ENCODE data around the gene DBN1.

DBN1 gene

DNA sequence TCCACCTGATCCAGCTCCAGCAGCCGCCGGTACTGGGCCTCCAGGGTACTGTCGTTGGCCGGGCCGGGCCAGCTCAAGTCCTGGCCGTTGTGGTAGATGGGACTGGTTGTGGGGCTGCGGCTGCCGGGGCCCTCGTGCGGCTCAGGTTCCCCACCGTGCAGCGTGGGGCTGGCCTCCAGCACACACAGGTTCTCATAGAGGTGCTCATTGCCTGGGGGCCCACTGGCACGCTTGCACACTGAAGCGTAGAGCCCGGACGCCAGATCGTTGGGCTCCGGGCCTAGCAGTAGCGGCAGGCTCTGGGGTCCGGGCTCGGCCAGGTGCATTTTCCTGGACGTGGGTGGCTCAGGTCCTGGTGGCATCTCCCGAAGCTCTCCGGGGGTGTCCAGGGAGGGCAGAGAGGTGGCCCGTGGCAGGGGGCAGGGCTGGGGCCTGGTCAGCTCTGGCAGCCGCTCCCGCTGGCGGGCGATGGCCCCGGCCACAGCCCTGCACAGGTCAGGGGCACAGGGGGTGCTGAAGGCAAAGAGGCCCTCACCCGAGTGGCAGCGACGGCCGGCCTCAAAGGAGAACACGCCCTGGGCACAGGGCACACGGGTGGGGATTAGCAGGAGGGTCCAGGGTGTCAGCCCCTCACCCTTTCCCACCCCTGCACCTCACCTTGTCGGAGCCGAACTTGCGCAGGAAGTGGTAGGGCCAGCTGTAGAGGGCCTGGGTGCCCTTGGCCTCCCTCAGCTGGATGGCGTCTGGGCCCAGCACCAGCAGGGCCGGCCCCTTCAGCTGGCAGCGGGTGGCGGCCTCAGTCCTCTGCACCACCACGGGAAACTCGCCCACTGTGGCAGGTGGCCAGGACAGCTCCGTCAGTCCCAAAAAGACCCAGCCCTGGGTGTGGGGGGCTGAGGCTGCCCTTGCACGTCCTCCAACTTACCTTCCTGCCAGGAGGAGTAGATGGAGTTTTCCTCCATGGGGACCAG is 30.9 kb upstream of the DBN1 start:
- no peak for DNase-seq

GRCh38 chr5:177503351-177504085 is 30.1 kb upstream of the DBN1 start:
- no peak for DNase-seq

DNA sequence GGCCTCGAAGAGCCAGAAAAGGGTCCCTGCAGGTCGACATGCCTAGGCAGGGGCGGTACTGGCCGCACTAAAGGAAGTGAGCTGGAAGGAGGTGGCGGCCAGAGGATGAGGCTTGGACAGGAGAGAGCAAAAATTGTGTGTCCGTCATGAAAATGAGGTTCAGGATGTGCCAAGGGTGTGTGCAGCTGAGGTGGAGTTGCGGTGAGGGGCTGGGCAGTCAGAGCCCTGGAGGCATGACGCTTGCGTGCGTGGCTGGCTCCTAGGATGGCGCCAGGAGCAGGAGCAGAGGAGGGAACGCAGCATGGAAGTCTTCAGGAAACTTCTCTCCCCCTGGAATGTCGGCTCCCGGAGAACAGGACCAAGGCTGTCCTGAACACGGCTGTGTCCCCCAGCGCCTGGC is 29.5 kb upstream of the DBN1 start:
- DNase-seq = no peak

- no peak for DNase-seq
Observed at GRCh38 chr5:177501874-177502678, 28.6 kb upstream of the DBN1 start.

- DNase-seq = peak; percentile 68
Observed at GRCh38 chr5:177500685-177501522, 27.5 kb upstream of the DBN1 start.

DNA sequence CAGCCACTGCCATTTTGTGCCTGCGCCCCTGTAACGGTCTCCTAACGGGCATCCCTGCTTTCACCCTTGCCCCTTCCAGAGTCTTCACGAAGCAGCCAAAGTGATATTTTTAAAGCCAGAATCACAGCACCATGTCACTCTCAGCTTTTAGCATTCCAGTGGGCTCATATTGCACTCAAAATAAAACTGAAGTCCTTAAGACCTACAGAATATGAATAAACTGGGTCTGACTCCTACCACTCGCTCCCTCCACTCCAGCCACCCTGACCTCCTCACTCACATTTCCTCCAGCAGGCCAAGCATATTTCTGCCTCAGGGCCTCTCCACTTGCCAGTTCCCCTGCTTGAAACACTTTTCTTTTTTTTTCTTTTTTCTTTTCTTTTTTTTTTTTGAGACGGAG is 26.4 kb upstream of the DBN1 start:
- no peak for DNase-seq

- DNase-seq = no peak
Observed at GRCh38 chr5:177498013-177498787, 24.8 kb upstream of the DBN1 start.

- peak; percentile 90 for DNase-seq
Observed at GRCh38 chr5:177497292-177498012, 24.0 kb upstream of the DBN1 start, which contains the start of gene PDLIM7. TSS of gene PDLIM7 (minus strand) at chr5:177497604. CDS start at chr5:177496512, 1,092 bp downstream.

GRCh38 chr5:177496727-177497291 is 23.4 kb upstream of the DBN1 start:
- no peak for DNase-seq

DNA sequence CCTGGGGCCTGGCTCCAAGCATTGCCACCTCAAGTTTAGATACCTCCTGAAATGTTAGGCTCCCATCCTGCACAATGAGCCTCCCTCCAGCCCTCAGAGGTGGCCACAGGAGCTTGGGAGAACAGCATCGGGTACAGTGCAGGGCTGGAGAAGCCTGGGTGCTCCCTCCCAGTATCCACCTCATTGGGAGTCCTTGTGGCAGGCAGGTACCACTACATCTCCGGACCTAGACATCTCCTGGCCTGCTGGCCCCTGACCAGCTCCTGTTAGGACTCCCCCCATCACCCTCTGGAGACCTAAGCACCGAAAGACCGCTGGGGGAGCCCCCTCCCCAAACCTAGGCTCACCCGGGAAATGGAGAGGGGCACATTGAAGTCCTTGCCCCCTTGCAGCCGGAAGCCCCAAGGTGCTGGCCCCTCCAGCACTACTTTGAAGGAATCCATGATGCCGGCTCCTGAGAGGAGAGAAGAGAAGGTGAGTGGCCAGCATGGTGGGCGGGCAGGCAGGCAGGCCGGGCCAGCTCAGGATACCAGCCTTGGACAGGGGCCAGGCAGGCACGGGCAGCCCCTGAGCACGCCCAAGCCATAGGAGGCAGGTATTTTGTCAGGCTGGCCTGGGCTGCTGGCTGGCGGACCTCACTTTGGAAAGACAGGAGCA is 22.8 kb upstream of the DBN1 start:
- DNase-seq = no peak

GRCh38 chr5:177495243-177496060 is 22.0 kb upstream of the DBN1 start:
- DNase-seq = no peak

DNA sequence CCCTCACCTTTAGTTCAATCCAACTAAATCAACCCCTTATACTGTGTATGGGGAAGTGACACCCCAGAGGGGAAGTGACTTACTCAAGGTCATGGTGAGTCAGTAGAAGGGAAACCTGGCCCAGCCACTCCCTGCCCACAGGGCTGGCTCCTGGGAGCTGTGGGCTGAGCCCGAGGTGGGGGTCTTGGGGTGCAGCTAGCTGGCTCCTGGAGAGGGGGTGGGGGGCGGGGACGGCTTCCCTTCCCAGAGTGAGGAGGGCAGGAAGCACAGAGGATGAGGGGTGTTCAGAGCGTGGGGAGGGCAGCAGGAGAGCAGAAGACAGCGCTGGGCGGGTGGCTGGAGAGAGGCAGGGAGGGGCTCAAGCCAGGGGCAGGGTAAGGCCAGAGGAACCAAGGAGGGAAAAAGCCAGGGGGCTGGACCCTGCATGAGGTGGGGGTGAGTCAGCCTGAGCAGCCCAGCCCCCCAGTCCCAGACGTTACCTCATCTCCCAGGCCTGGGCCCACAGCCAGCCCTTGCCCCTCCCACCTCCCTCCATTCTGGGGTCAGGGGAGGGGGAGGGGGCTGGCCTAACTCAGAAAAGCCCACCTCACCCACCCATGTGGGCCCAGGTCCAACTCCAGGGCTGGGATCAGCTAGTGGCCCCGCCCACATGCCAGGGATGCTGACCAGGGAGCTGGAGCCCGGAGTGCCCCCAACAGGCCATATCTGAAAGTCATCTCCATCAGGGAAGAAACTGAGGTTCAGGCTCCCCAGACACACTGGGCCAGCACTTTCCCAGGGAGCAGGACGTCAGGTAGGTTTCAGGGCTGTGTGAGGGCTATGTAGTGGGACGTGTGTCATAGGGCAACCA is 21.1 kb upstream of the DBN1 start:
- DNase-seq = no peak

DNA sequence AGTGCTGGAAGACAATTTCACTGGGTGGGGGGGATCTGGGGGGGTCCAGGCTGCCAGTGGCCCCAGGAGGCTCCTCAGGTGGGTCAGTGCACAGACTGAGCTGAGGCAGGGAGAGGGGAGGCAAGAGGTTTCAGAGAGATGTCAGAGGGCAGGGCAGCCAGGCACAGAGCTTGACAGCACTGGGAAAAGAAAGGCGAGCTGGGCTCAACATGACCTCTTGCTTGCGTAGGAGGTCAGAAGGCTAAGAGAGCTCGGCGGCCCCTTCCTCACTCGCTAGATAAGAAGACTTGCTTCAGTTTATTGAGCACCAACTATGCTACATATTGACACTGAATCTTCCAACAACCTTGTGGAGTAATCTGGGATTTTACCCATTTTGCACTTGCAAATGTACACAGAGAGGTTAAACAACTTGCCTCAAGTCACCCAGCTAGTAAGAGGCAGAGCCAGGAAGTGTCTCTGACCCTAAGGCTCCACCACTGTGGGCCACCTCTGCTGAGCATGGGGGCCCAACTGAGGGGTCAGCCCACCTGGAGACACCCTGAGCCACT is 20.4 kb upstream of the DBN1 start:
- no peak for DNase-seq

DNA sequence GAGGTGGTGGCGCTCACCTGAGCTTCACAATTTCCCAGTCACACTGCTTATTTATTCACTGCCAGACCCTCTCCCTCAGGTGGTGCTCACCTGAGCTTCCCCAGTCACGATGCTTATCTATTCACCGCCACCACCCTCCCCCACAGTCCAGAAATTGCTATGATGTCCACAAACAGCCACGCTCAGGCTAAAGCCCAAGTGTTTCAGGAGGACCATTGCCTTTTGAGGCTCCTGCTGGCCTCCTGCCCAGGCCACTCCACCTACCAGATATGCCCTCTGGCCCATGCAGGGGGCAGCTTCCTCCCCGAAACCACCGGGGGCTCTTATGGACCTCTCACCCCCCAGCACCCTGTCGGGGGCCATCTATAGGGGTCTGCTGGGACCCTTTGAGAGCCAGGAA is 19.4 kb upstream of the DBN1 start:
- no peak for DNase-seq

GRCh38 chr5:177491983-177492746 is 18.7 kb upstream of the DBN1 start:
- no peak for DNase-seq

DNA sequence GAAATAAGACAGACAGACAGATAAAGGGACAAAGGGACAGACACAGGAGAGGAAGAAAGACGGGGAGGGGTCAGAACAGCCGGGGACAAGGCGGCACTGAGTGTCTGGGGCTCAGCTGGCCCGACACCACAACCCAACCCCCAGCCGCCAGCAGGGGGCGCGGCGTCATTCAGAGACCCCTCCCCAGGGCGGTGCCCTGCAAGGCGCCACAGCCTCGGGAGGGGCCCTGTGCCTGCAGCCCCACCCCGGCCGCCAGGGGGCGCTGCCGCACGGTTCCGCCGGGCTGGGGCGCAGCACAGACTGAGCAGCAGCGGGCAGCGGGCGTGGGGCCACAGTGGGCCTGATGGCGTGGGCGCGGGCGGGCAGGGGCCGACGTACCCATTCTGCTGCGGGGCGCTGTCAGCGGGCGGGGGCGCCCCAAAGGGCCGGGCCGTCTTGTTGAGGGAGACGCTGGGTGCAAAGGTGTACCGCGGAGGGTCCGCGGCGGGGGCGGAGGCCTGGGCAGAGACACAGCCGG is 18.1 kb upstream of the DBN1 start:
- DNase-seq = peak; percentile 14
